GM12864 (cell line): ENCODE results near the gene HEG1.

Experiments used
- DNase-seq: peaks from one replicate; pipeline ENCODE4 v3.0.0-alpha.2; 2011; ENCODE audit warnings: low read depth
- H3K4me3 ChIP-seq: 2 replicates; pipeline ENCODE4 v1.5.1; 2011; ENCODE audit warnings: mild to moderate bottlenecking, low read depth, low read length, control low read depth
- TF ChIP-seq, protein P1 (sequence below): IDR thresholded peaks from 2 replicates; pipeline ENCODE4 v1.5.1; 2011; ENCODE audit warnings: low read depth, mild to moderate bottlenecking, moderate library complexity, low read length, control low read depth, inconsistent platforms; ENCODE audit errors: missing control alignments

Gene HEG1

DNA sequence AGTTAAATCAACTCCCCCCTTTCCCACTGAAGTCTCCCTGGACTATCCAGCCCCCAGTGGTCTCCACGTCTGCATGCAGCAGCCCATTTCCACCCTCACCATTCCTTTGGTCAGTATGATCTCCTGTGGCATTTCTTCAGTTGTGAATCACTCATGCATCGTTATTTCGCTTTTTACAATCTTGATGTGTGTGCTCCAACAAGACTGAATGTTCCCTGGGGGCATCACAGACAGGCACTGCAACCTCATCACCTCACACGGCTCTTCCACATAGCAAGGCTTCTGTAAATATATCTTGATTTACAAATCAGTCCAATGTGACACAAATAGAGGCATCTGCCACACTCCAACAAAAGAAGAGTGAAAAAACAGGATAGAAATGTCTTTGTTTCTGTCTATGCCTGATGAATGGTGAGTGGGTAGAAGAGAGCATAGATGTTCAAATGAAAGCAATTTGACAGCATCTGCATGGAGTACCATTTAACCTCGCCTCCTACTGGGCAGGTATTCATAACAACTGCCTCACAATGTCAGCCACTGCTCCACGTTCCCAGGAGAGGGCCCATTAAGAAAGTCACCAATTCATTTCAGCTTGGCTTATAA is 5.2 kb downstream of the HEG1 start:
- H3K4me3 ChIP-seq: no peak overlapping the region
- TF ChIP-seq, protein P1, sequence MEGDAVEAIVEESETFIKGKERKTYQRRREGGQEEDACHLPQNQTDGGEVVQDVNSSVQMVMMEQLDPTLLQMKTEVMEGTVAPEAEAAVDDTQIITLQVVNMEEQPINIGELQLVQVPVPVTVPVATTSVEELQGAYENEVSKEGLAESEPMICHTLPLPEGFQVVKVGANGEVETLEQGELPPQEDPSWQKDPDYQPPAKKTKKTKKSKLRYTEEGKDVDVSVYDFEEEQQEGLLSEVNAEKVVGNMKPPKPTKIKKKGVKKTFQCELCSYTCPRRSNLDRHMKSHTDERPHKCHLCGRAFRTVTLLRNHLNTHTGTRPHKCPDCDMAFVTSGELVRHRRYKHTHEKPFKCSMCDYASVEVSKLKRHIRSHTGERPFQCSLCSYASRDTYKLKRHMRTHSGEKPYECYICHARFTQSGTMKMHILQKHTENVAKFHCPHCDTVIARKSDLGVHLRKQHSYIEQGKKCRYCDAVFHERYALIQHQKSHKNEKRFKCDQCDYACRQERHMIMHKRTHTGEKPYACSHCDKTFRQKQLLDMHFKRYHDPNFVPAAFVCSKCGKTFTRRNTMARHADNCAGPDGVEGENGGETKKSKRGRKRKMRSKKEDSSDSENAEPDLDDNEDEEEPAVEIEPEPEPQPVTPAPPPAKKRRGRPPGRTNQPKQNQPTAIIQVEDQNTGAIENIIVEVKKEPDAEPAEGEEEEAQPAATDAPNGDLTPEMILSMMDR: no peak
- no peak for DNase-seq

DNA sequence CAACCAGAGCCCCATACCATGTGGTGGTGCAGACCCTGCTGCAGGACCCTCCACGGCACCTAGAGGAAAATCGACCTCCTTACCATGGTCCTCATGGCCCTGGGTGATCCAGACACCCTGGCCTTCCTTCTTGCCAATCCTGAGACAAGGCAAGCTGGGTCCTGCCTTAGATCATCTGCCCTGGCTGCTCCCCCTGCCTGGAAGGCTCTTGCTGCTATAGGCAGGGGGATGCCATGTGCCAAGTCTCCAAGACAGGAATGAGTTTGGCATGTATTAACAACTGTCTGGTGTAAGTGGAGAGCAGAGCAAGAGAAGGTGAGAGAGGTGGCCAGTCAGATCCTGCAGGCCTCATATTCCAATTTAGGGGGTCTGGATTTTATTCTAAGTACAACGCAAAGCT is 7.5 kb downstream of the HEG1 start:
- H3K4me3 ChIP-seq: no peak overlapping the region
- TF ChIP-seq, protein P1: no peak
- no peak for DNase-seq

DNA sequence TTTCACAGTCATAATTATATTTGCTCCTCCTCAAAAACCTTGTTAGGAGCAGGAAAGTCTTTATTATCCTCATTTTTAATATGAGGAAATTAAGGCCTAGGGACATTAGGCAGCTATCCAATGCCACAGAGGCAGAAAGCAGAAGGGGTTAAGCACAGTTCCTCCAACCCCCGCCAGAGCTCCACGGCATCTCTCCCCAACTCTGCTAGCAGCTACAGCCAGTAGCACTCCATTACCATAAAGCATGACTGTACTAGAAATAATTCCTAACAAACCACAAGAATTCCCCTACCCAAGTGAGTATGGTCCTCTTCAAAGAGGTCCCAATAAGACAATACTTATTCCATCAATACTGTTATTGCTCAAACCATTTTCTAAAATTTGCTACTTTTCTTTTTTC is 9.8 kb downstream of the HEG1 start:
- TF ChIP-seq, protein P1: no peak
- H3K4me3 ChIP-seq: no peak overlapping the region
- no peak for DNase-seq

DNA sequence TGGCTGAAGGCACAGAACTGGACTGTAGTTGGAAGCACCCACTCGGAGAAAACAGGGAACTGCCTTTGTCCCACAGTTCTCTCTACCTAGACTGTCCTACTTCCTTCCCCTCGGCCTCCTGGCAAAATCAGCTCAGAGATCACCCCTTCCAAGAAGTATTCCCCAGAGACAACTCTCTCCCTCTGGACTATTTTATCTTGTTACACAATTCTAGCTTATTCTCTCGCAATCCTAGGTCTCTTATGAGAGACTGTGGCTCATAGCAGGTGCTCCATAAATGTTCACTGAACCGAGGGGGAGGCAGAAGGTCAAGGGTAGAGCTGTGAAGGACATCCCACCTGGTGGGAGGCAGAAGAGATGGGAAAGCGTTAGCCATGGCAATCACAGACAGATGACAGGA is 10.6 kb downstream of the HEG1 start:
- no peak for DNase-seq
- H3K4me3 ChIP-seq: no peak overlapping the region
- TF ChIP-seq, protein P1: no peak

DNA sequence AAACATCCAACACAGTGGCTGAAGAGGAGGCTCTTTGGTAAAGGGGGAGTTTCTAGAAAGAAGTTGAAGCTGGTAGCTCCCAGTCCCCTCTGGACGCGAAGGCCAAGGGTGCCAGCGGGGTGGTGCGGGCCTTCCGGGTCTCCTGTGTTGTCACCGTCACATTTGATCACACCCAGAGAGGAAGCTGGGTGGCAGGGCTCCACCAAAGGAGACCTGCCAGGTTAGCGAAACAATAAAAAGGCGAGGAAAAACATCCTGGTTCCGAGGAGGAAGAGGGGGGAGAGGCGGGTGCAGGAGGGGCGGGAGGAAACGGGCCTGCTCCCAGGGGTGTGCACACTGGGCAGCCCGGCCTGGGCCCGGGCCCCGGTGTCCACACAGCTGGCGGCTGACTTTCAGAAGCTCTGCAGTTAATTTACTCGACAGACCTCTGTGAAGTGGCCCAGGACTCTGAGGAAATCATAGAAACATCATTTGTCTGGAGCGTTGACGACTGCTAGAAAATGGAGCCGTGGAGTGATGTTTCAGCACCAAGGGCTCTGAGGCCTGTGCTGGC is 12.1 kb downstream of the HEG1 start:
- DNase-seq: no peak
- TF ChIP-seq, protein P1: no peak
- H3K4me3 ChIP-seq: no peak overlapping the region

DNA sequence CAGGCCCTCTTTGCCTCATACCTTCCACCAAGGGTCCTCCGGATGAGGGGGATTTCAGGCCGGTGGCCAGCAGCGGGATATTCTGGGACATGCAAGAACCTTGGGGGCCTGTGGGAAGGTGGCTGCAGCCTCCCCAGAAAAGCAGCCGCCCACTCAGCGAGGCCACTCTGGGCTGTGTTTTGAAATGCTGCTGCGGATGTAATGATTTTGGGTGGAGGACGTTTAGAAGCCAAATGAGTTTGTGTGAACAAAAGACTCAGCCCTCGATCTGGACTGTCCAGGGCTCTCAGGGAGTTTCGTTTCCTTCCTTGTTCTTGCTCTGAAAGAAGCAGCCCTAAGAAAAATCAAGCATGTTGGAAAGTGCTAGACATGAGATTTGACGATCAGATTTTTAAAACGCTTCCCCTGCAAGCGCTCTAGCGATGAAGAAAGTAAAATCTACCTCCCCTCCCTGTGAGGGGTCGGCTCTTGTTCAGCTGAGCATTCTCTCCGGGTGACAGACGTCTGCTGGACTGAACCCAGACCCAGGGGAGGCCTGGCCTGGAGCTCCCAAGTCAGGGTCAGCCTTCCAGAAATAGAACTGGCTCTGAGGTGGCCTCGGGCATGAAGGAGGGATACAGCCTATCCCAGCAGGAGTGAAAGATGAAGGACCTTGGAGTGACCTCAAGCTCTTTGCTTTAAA is 12.9 kb downstream of the HEG1 start:
- H3K4me3 ChIP-seq: no peak overlapping the region

More for the DNA sequence above, 12.9 kb downstream of the HEG1 start:
- DNase-seq: no peak
- TF ChIP-seq, protein P1: no peak
